Measurements from ENCODE around the gene PSRC1.

PSRC1 gene

GRCh38 chr1:109272021-109272799 lies 10.7 kb downstream of the PSRC1 start:
- no peak for DNase-seq (ENCODE audit: low read depth)

GRCh38 chr1:109271458-109271857 lies 11.5 kb downstream of the PSRC1 start:
- no peak for DNase-seq (ENCODE audit: low read depth)

- no peak for DNase-seq (ENCODE audit: low read depth)
These were observed 12.2 kb downstream of the PSRC1 start for GRCh38 chr1:109270623-109271317.

GRCh38 chr1:109269981-109270622 lies 12.8 kb downstream of the PSRC1 start:
- DNase-seq (ENCODE audit: low read depth): no peak

- DNase-seq (ENCODE audit: low read depth): no peak
These were observed 13.5 kb downstream of the PSRC1 start for GRCh38 chr1:109269212-109269980.

GRCh38 chr1:109268431-109269211 lies 14.3 kb downstream of the PSRC1 start:
- no peak for DNase-seq (ENCODE audit: low read depth)

GRCh38 chr1:109267743-109268300 lies 15.1 kb downstream of the PSRC1 start:
- DNase-seq (ENCODE audit: low read depth): no peak

GRCh38 chr1:109266965-109267364 lies 16.0 kb downstream of the PSRC1 start:
- no peak for DNase-seq (ENCODE audit: low read depth)

- no peak for DNase-seq (ENCODE audit: low read depth)
These were observed 17.1 kb downstream of the PSRC1 start for GRCh38 chr1:109265741-109266330.

- DNase-seq (ENCODE audit: low read depth): no peak
These were observed 17.9 kb downstream of the PSRC1 start for GRCh38 chr1:109265016-109265415.

GRCh38 chr1:109264379-109264755 lies 18.6 kb downstream of the PSRC1 start:
- no peak for DNase-seq (ENCODE audit: low read depth)

- peak; percentile 70 for DNase-seq (ENCODE audit: low read depth)
These were observed 19.2 kb downstream of the PSRC1 start for GRCh38 chr1:109263597-109264378.

- no peak for DNase-seq (ENCODE audit: low read depth)
These were observed 19.7 kb downstream of the PSRC1 start for GRCh38 chr1:109263234-109263596.

- DNase-seq (ENCODE audit: low read depth): no peak
These were observed 20.5 kb downstream of the PSRC1 start for GRCh38 chr1:109262231-109263055.

- DNase-seq (ENCODE audit: low read depth): no peak
These were observed 21.4 kb downstream of the PSRC1 start for GRCh38 chr1:109261578-109261977.

- no peak for DNase-seq (ENCODE audit: low read depth)
These were observed 21.9 kb downstream of the PSRC1 start for GRCh38 chr1:109261006-109261405.

- no peak for DNase-seq (ENCODE audit: low read depth)
These were observed 23.0 kb downstream of the PSRC1 start for GRCh38 chr1:109259674-109260557.

All from stimulated activated CD8-positive, alpha-beta memory T cell treated with anti-CD3 and anti-CD28 coated beads, Interleukin-4, amount 100 ng/mL, for 24 hours (primary cell).